GM12864 (cell line): ENCODE results near the gene EFCC1.

Experiments used
- DNase-seq: peaks from one replicate; pipeline ENCODE4 v3.0.0-alpha.2; 2011; ENCODE audit warnings: low read depth
- H3K4me3 ChIP-seq: 2 replicates; pipeline ENCODE4 v1.5.1; 2011; ENCODE audit warnings: mild to moderate bottlenecking, low read depth, low read length, control low read depth
- CTCF ChIP-seq: IDR thresholded peaks from 2 replicates; pipeline ENCODE4 v1.5.1; 2011; ENCODE audit warnings: low read depth, mild to moderate bottlenecking, moderate library complexity, low read length, control low read depth, inconsistent platforms; ENCODE audit errors: missing control alignments

EFCC1 gene

GRCh38 chr3:129006864-129007263 lies 5.8 kb downstream of the EFCC1 start:
- no peak for DNase-seq
- H3K4me3 ChIP-seq, result no peak overlapping the region
- TF ChIP-seq CTCF, result no peak

GRCh38 chr3:129007792-129008191 lies 6.7 kb downstream of the EFCC1 start:
- DNase-seq, result no peak
- H3K4me3 ChIP-seq, result no peak overlapping the region
- no peak for TF ChIP-seq CTCF

DNA sequence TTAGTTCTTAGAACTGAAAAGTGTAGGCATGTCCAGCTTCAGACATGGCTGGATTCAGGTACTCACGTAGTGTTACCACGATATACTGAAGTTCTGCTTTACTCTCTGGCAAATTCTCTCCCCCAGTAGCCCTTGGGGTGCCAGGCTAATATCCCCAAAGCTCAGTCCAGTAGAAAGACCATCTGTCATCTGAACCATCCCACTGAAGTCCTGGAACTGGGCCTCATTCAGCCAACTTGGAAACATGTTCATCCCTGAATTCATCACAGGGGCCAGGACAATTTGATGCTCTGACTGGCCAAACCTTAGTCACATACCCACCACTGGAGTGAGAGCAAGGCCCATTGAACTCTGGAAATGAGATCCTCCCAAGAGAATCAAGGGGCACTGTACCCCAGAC lies 8.2 kb downstream of the EFCC1 start:
- no peak for DNase-seq

DNA sequence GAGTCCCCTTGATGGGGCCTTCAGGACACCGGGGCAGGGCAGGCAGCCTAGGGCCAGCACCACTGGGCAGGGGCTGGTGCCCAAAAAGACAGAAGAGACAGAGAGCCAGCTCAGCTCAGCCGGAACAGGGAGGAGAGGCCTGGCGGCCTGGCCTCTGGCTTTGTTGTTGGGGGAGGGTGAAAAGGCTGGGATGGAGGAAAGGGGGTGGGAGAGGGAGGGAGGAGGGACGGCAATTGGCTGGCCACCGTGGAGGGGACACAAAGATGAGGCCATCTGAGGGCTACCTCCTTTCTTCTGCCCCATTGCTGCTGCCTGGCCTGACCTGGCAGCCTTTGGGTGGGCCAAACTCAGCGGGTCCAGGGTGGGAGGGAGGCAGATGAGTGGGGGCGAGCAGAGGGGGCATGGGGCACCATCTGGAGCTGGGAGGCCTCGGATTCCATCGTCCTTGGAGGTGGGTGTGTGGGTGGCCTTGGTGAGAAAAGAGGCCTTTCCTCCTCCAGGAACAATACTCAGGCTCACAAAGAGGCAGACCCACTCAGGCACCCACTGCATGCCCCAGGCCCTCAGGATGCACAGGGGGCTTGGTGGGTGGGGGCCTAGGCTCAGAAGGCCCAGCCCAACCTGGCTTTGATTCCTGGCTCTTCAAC lies 9.3 kb downstream of the EFCC1 start:
- no peak overlapping the region for H3K4me3 ChIP-seq
- TF ChIP-seq CTCF, result no peak
- no peak for DNase-seq

More for the DNA sequence above, 8.2 kb downstream of the EFCC1 start:
- no peak overlapping the region for H3K4me3 ChIP-seq
- TF ChIP-seq CTCF, result no peak

- no peak for DNase-seq
- TF ChIP-seq CTCF, result no peak
These were observed 12.4 kb downstream of the EFCC1 start for GRCh38 chr3:129013491-129013891.

GRCh38 chr3:129014148-129014547 lies 13.0 kb downstream of the EFCC1 start:
- H3K4me3 ChIP-seq, result no peak overlapping the region
- TF ChIP-seq CTCF, result no peak
- DNase-seq, result no peak

More at GRCh38 chr3:129013491-129013891, 12.4 kb downstream of the EFCC1 start:
- H3K4me3 ChIP-seq, result no peak overlapping the region

GRCh38 chr3:129014793-129015345 lies 13.8 kb downstream of the EFCC1 start:
- no peak overlapping the region for H3K4me3 ChIP-seq
- no peak for TF ChIP-seq CTCF
- no peak for DNase-seq
